ENCODE measurements around the gene SLCO4A1. TPM values are rescaled to one million over a fixed set of nuclear protein-coding genes. Genes with fewer than 3 reads are reported as not detected.

SLCO4A1 gene
- total RNA-seq, 2 experiments from 2014 or later, result 66.5 to 68.4 TPM

DNA sequence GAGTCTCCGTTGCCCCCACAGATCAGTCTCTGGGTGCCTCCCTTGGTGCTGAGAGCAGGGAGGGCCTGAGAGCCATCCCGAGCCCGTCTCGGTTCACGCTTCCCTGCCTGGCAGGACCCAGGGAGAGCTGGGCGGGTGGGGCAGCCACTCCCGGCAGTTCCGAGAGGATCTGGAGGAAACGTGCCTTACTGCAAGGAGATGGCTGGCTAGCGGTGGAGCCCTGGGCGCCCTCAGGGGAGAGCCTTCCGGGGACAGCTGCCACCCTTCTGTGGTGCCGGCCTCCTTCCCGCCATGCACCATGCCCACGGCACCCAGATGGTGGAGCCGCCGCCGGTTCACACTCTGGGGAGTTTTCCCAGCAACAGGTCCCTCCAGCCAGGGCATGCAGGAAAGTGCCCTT, 45.8 kb upstream of the SLCO4A1 start:
- H3K4me3 Mint-ChIP-seq, result no peak overlapping the region
- H3K27me3 Mint-ChIP-seq, result peaks cover 43% of the 10 kb centered on the region
- ATAC-seq (no peak), DNase-seq (no peak)
- POLR2A ChIA-PET, result no interaction called here
- no peaks in the 10 kb centered on the region for H3K9me3 Mint-ChIP-seq
- TF ChIP-seq, protein P1, sequence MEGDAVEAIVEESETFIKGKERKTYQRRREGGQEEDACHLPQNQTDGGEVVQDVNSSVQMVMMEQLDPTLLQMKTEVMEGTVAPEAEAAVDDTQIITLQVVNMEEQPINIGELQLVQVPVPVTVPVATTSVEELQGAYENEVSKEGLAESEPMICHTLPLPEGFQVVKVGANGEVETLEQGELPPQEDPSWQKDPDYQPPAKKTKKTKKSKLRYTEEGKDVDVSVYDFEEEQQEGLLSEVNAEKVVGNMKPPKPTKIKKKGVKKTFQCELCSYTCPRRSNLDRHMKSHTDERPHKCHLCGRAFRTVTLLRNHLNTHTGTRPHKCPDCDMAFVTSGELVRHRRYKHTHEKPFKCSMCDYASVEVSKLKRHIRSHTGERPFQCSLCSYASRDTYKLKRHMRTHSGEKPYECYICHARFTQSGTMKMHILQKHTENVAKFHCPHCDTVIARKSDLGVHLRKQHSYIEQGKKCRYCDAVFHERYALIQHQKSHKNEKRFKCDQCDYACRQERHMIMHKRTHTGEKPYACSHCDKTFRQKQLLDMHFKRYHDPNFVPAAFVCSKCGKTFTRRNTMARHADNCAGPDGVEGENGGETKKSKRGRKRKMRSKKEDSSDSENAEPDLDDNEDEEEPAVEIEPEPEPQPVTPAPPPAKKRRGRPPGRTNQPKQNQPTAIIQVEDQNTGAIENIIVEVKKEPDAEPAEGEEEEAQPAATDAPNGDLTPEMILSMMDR (IDR thresholded peaks at IDR 0.05), result no peak
- no peaks in the 10 kb centered on the region for H3K4me1 Mint-ChIP-seq (ENCODE audit: low read depth)
- H3K27ac Mint-ChIP-seq, result no peak overlapping the region
- H3K36me3 Mint-ChIP-seq (ENCODE audit: low read depth), result no peaks in the 10 kb centered on the region
- CTCF ChIA-PET, result no interaction called here
- intact Hi-C loops (cut with micrococcal nuclease), result no loop called here

DNA sequence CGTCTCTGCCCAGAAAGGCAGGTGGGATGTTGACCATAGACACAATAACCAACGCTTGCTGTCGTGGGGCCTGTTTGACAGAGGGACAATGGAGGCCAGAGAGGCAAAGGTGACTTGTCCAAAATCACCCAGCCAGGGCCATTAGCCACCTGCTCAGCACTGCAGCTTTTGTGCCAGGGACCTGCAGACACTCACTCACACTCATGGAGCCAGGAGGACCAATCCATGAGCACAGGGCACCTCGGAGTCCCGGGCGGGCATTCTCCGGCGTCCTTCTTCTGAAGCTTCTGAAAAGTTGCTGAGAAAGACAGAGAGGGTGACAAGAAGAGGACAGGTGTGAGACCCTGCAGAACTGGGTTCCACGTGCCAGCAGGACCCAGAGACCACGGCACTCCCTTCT, 45.4 kb upstream of the SLCO4A1 start:
- Mint-ChIP-seq H3K27me3 (peaks cover 41% of the 10 kb centered on the region), H3K27ac (no peak overlapping the region), H3K4me1 (ENCODE audit: low read depth) (peaks cover 2% of the 10 kb centered on the region), H3K9me3 (no peaks in the 10 kb centered on the region), H3K36me3 (ENCODE audit: low read depth) (no peaks in the 10 kb centered on the region), H3K4me3 (no peak overlapping the region)
- ATAC-seq (no peak), DNase-seq (no peak)
- intact Hi-C loops (cut with micrococcal nuclease), result no loop called here
- TF ChIP-seq, protein P1 (IDR thresholded peaks at IDR 0.05), result no peak
- CTCF ChIA-PET, result no interaction called here
- POLR2A ChIA-PET, result no interaction called here

DNA sequence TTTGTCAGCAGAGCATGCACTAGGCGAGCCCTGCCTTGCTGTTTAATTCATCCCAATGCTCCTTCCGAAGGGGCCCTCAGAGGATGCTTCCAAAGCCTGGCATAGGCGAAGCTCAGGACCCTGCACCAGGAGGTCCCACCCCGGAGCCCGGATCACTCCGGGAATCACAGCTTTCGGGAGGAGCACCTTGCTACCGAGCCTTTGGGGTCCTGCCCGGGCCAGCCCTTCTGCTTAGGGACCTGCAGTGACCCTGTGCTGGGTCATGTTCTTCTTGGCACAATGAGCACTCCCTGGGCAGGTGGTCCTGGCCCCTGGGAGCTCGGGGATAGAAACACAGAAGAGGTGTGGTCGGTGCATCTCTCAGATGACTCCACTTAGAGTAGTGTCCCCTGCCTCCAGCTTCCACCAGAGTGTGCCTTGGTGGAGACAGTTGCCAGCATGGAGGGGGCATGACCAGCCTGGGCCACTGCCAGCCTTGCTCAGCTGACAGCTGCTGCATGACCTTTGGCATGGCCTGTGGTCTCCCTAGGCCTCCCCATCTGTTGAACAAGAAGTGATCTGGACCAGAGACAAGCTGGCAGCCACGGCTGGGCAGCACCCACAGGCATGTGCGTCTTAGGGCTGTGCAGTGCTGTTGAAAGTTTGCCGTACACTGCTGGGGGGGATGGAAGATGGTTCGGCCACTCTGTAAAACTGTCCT, 44.7 kb upstream of the SLCO4A1 start:
- Mint-ChIP-seq H3K4me1 (ENCODE audit: low read depth) (peaks cover 8% of the 10 kb centered on the region), H3K27me3 (peaks cover 43% of the 10 kb centered on the region), H3K4me3 (no peak overlapping the region), H3K36me3 (ENCODE audit: low read depth) (no peaks in the 10 kb centered on the region), H3K9me3 (no peaks in the 10 kb centered on the region), H3K27ac (no peak overlapping the region)
- DNase-seq (no peak), ATAC-seq (no peak)
- intact Hi-C loops (cut with micrococcal nuclease), result no loop called here
- ChIA-PET CTCF (no interaction called here), POLR2A (no interaction called here)
- TF ChIP-seq, protein P1 (IDR thresholded peaks at IDR 0.05), result no peak

DNA sequence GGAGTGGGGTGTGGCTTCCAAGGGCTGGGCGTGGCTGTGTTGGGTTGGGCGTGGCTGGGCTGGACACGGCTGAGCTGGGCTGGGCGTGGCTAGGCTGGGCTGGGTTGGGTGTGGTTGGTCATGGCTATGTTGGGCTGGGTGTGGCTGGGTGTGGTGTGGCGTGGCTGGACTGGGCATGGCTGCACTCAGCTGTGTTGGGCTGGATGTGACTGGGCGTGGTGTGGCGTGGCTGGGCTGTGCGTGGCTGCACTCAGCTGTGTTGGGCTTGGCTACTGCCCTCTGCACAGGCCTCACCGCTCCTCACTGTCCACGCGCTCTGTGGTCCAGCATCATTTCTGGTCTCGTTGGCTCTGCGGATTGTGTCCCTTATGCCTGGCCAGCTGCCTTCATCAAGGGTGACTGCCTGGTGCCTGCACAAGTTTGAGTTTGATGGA, 43.5 kb upstream of the SLCO4A1 start:
- H3K27ac Mint-ChIP-seq, result no peak overlapping the region
- peaks cover 37% of the 10 kb centered on the region for H3K27me3 Mint-ChIP-seq
- ChIA-PET POLR2A (interaction anchor here (1.0 kb wide), 1 partner anchor 13 kb away, joined by 3 read pairs; no protein-coding TSS in a partner anchor), CTCF (interaction anchor here (1.0 kb wide), 1 partner anchor 18 kb away, joined by 3 read pairs; no protein-coding TSS in a partner anchor)
- no peaks in the 10 kb centered on the region for H3K9me3 Mint-ChIP-seq
- intact Hi-C loops (cut with micrococcal nuclease), result no loop called here
- no peak overlapping the region for H3K4me3 Mint-ChIP-seq
- DNase-seq (no peak), ATAC-seq (no peak)
- TF ChIP-seq, protein P1 (IDR thresholded peaks at IDR 0.05), result no peak
- H3K4me1 Mint-ChIP-seq (ENCODE audit: low read depth), result peaks cover 15% of the 10 kb centered on the region
- H3K36me3 Mint-ChIP-seq (ENCODE audit: low read depth), result no peaks in the 10 kb centered on the region

DNA sequence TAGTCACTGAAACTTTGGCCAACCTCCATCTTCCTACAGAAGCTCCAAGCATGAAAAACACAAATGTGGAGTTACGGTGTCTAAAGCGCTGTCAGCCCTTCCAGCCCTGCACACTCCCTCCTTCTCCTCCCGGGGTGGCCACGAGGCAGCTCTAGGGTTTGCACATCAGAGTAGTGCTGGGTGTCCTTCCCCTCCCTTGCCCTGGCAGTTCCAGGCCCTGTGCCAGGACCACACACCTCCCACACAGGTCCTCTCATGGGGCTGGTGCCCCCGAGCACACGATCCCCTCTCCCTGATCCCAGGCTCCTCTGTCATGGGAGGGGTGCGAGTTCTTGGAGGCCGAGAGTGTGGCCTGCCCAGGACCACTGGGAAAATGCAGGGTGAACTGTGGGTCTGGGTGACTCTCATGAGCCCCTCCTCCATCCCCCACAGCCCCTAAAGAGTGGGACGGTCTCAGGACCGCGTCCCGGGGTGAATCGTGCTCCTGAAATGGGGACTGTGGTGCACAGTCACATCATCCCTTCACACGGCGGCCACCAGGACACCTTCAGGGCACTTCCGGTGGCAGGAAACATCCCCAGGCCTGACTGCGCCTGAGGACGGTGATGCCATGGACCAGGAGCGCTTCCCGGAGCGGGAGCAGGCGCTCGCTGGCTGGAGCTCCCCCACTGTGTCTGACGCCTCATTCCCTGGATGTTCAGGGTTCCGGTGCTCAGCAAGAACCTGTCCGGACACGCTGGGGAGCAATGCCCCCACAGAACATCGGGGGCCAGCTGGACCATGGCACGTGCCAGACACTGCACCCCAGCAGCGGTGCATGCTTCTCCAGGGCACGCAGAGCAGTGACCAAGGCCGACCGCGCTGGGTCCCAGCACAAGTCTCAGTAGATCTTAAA, 42.8 kb upstream of the SLCO4A1 start:
- TF ChIP-seq, protein P1 (IDR thresholded peaks at IDR 0.05), result no peak
- POLR2A ChIA-PET, result interaction anchor here (1.0 kb wide), 1 partner anchor 13 kb away, joined by 3 read pairs; no protein-coding TSS in a partner anchor
- Mint-ChIP-seq H3K27me3 (peaks cover 37% of the 10 kb centered on the region), H3K36me3 (ENCODE audit: low read depth) (no peaks in the 10 kb centered on the region), H3K9me3 (no peaks in the 10 kb centered on the region), H3K4me1 (ENCODE audit: low read depth) (peaks cover 18% of the 10 kb centered on the region), H3K4me3 (no peak overlapping the region), H3K27ac (no peak overlapping the region)
- CTCF ChIA-PET, result interaction anchor here (1.0 kb wide), 1 partner anchor 18 kb away, joined by 3 read pairs; no protein-coding TSS in a partner anchor
- intact Hi-C loops (cut with micrococcal nuclease), result no loop called here
- DNase-seq (no peak), ATAC-seq (no peak)
